ENCODE data around the gene HPSE2. TPM values are rescaled to one million over a fixed set of nuclear protein-coding genes. Genes with fewer than 3 reads are reported as not detected.
A peak's percentile ranks its signal among the peaks of the same experiment; 100 is the strongest.

Gene HPSE2
- total and polyA plus RNA-seq, 2 of the 8 experiments (the other 6 are each of a cell fraction or from before 2014, with no cell fraction given): 0.41 to 0.58 TPM

GRCh38 chr10:99172128-99172738, 63.4 kb downstream of the HPSE2 start (continued):
- TF ChIP-seq ATF3 (IDR thresholded peaks at IDR 0.05; ENCODE audit: insufficient read depth, low read depth, low read length): no peak
- TF ChIP-seq SP1 (IDR thresholded peaks at IDR 0.05; ENCODE audit: low read depth, low read length): no peak
- TF ChIP-seq BRCA1 (IDR thresholded peaks at IDR 0.05; ENCODE audit: low read depth, low read length): no peak
- no peak for TF ChIP-seq TAF7 (optimal IDR thresholded peaks at IDR 0.05; ENCODE audit: borderline replicate concordance, low read depth, low read length)
- no peak for TF ChIP-seq CTBP2 (IDR thresholded peaks at IDR 0.05; ENCODE audit: borderline replicate concordance, insufficient read depth, insufficient read length, low read length)
- TF ChIP-seq CTCF (IDR thresholded peaks at IDR 0.05; ENCODE audit: control extremely low read depth in 1 of 3, insufficient read depth in 1 of 3, low read depth in 1 of 3, low read length in 3 of 3): peak; percentile 44 to 83 (median 74)
- TF ChIP-seq YY1 (IDR thresholded peaks at IDR 0.05; ENCODE audit: low read depth, low read length): peak; percentile 50; the same call in 1 of the 2 replicates
- no peak for TF ChIP-seq SP4 (IDR thresholded peaks at IDR 0.05; ENCODE audit: low read length)
- TF ChIP-seq ASH2L (IDR thresholded peaks at IDR 0.05; ENCODE audit: low read length): no peak
- TF ChIP-seq FOSL1 (IDR thresholded peaks at IDR 0.05; ENCODE audit: insufficient read depth, low read depth, low read length): no peak
- TF ChIP-seq ATF2 (IDR thresholded peaks at IDR 0.05; ENCODE audit: low read length): no peak
- TF ChIP-seq POLR2AphosphoS5 (IDR thresholded peaks at IDR 0.05; ENCODE audit: low read depth, low read length): no peak
- TF ChIP-seq HDAC6 (IDR thresholded peaks at IDR 0.05; ENCODE audit: low read depth, low read length): no peak
- TF ChIP-seq GABPA (IDR thresholded peaks at IDR 0.05; ENCODE audit: borderline replicate concordance, insufficient read depth, low read length): no peak
- peak; percentile 68; the same call in 1 of the 2 replicates for TF ChIP-seq RFX5 (IDR thresholded peaks at IDR 0.05; ENCODE audit: borderline replicate concordance, low read depth, low read length)
- TF ChIP-seq SIX5 (IDR thresholded peaks at IDR 0.05; ENCODE audit: low read depth, low read length): no peak
- TF ChIP-seq CHD2 (IDR thresholded peaks at IDR 0.05; ENCODE audit: low read length): no peak
- no peak for TF ChIP-seq MAX (IDR thresholded peaks at IDR 0.05)
- TF ChIP-seq MAFK (IDR thresholded peaks at IDR 0.05; ENCODE audit: low read depth, low read length): no peak
- no peak for TF ChIP-seq SP2 (IDR thresholded peaks at IDR 0.05; ENCODE audit: low read length)
- TF ChIP-seq JUND (IDR thresholded peaks at IDR 0.05; ENCODE audit: low read length): no peak

All from H1 (cell line).